Measurements from ENCODE around the gene B4GALT2. TPM values are rescaled to one million over a fixed set of nuclear protein-coding genes. Genes with fewer than 3 reads are reported as not detected.

B4GALT2 gene
- total RNA-seq, 1 experiment from 2014 or later = 76.8 TPM

DNA sequence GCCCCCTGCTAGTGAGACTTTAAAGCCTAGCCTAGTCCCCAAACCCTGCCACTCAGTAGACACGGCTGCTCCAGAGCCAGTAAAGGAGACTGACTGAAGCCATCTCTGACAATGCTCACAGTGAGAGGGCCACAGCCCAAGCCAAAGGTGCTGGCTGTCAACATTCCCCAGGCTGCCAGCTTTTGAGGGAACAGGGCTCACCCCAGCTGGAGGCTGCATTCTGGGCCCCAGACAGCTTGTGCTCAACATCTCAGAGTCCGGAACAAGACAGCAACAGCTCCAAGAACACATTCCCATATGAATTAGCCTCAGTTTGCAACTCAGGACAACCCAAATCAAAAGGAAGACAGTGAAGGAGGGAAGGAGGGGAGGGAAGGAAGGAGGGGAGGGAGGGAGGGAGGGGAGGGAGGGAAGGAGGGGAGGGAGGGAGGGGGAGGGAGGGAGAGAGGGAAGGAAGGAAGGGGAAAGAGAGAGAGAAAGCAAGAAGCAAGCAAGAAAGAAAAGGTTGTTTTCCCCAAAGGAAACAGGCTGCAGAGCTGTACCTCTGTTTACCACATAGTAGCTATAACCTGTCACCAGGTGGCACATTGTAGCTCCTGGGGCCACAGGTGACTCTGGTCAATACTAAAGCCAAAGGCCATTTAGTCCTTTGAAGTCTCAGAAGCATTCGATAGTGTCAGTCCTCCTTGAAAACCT is 40.0 kb upstream of the B4GALT2 start:
- intact Hi-C loops (cut with micrococcal nuclease) = no loop called here
- no peak overlapping the region for H2AFZ ChIP-seq (ENCODE audit: low read depth, low read length, poor library complexity, severe bottlenecking)
- H4K20me1 ChIP-seq (ENCODE audit: insufficient read depth) = no peaks in the 10 kb centered on the region
- peaks cover 9% of the 10 kb centered on the region; the same call in 1 of the 2 replicates for H3K79me2 ChIP-seq (ENCODE audit: insufficient read depth, low read length)
- DNase-seq (ENCODE audit: low read depth, low spot score) (no peak), ATAC-seq (no peak)
- 0 out of 4 replicates have a peak, but pooled peaks cover 0 to 10% of the 10 kb centered on the region in 2 experiments for H3K36me3 ChIP-seq (ENCODE audit: control insufficient read depth in 1 of 2, insufficient read depth in 2 of 2, low read length in 2 of 2)
- H3K27ac ChIP-seq (ENCODE audit: low read depth, low read length) = no peak overlapping the region
- H3K4me2 ChIP-seq (ENCODE audit: low read length) = no peak overlapping the region
- BruUV-seq (replicated peaks) = no TSS peak
- no peaks in the 10 kb centered on the region for H3K27me3 ChIP-seq (ENCODE audit: insufficient read depth, low read length)
- H3K9ac ChIP-seq (ENCODE audit: low read length) = no peak overlapping the region
- H3K4me1 ChIP-seq (ENCODE audit: control insufficient read depth in 1 of 2, insufficient read depth in 2 of 2, low read length in 2 of 2) = peaks cover 5 to 21% of the 10 kb centered on the region in 2 experiments; a peak in 3 of 4 replicates
- RAD21 ChIA-PET (ENCODE audit: low non-redundant PET in 1 of 2, low total read pairs in 2 of 2, uncharacterized antibody in 2 of 2, unreplicated experiment in 2 of 2) = interaction anchor here in 1 of 2 experiments (0.5 kb wide), 1 partner anchor 222 kb away, joined by 3 read pairs; no protein-coding TSS in a partner anchor
- no peaks in the 10 kb centered on the region for H3K9me2 ChIP-seq (ENCODE audit: insufficient read depth)
- no peak overlapping the region for H3K4me3 ChIP-seq (replicated peaks in 1 of 2; ENCODE audit: low read depth in 1 of 2, low read length in 2 of 2)
- no peak for TF ChIP-seq CEBPB (IDR thresholded peaks at IDR 0.05; ENCODE audit: low read depth)
- no peak for TF ChIP-seq RAD21 (IDR thresholded peaks at IDR 0.05; ENCODE audit: low read depth)
- TF ChIP-seq FOSL1 (IDR thresholded peaks at IDR 0.05; ENCODE audit: low read depth) = no peak
- TF ChIP-seq SRF (IDR thresholded peaks at IDR 0.05; ENCODE audit: low read depth) = no peak
- no peak for TF ChIP-seq TCF7L2 (IDR thresholded peaks at IDR 0.05; ENCODE audit: borderline replicate concordance, extremely low read depth, insufficient read depth, insufficient read length)
- no peak for TF ChIP-seq EZH2phosphoT487 (IDR thresholded peaks at IDR 0.05; ENCODE audit: borderline replicate concordance)
- no peak for TF ChIP-seq POLR2A (IDR thresholded peaks at IDR 0.05; ENCODE audit: borderline replicate concordance, extremely low read depth, insufficient read depth, insufficient read length)
- no peak for TF ChIP-seq SP1 (IDR thresholded peaks at IDR 0.05; ENCODE audit: low read depth)
- no peak for TF ChIP-seq YY1 (IDR thresholded peaks at IDR 0.05; ENCODE audit: extremely low read depth, insufficient replicate concordance, low read depth, low read length)
- no peak for TF ChIP-seq EGR1 (IDR thresholded peaks at IDR 0.05; ENCODE audit: low read depth)
- no peaks in the 10 kb centered on the region for H3K9me3 ChIP-seq (ENCODE audit: control insufficient read depth in 1 of 2, insufficient read depth in 1 of 2, low read depth in 1 of 2, low read length in 2 of 2)
- POLR2A ChIA-PET = interaction anchor here (0.6 to 1.3 kb wide), 3 partner anchors 89 to 176 kb away, joined by 3 read pairs; no protein-coding TSS in a partner anchor
- CTCF ChIA-PET = interaction anchor here (0.9 to 12.2 kb wide), 3 partner anchors 8 to 172 kb away, joined by 5 to 479 read pairs (median 19); no protein-coding TSS in a partner anchor

DNA sequence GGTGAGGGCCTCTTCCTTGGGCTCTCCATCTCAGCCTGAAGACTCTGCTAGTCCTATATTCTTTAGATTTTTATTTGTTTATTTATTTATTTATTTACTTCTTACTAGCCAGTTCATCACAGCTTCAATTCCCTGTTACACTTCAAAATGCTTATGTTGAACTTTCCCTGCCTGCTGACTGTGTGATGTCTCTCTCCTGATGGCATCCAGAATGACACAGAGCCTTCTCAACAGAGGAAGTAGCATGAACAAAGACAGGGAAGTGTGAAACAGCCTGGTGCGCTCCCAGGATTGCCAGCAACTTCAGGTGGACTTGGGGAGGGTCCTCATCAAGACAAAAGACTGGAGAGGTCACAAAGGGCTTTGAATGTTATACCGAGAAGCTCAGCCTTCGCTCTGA is 36.6 kb upstream of the B4GALT2 start:
- Histone ChIP-seq H4K20me1 (ENCODE audit: insufficient read depth) (no peaks in the 10 kb centered on the region), H3K4me2 (ENCODE audit: low read length) (no peak overlapping the region), H3K9ac (ENCODE audit: low read length) (no peak overlapping the region), H3K9me2 (ENCODE audit: insufficient read depth) (no peaks in the 10 kb centered on the region), H2AFZ (ENCODE audit: low read depth, low read length, poor library complexity, severe bottlenecking) (no peak overlapping the region), H3K36me3 (ENCODE audit: control insufficient read depth in 1 of 2, insufficient read depth in 2 of 2, low read length in 2 of 2) (0 out of 4 replicates have a peak, but pooled peaks cover 0 to 3% of the 10 kb centered on the region in 2 experiments), H3K27ac (ENCODE audit: low read depth, low read length) (no peak overlapping the region), H3K9me3 (ENCODE audit: control insufficient read depth in 1 of 2, insufficient read depth in 1 of 2, low read depth in 1 of 2, low read length in 2 of 2) (no peaks in the 10 kb centered on the region), H3K4me3 (replicated peaks in 1 of 2; ENCODE audit: low read depth in 1 of 2, low read length in 2 of 2) (no peak overlapping the region), H3K27me3 (ENCODE audit: insufficient read depth, low read length) (no peaks in the 10 kb centered on the region), H3K79me2 (ENCODE audit: insufficient read depth, low read length) (peaks cover 4% of the 10 kb centered on the region), H3K4me1 (ENCODE audit: control insufficient read depth in 1 of 2, insufficient read depth in 2 of 2, low read length in 2 of 2) (peaks cover 4 to 18% of the 10 kb centered on the region in 2 experiments; a peak in 3 of 4 replicates)
- DNase-seq (ENCODE audit: low read depth, low spot score) = no peak
- POLR2A ChIA-PET = no interaction called here
- intact Hi-C loops (cut with micrococcal nuclease) = no loop called here
- RAD21 ChIA-PET (ENCODE audit: low non-redundant PET in 1 of 2, low total read pairs in 2 of 2, uncharacterized antibody in 2 of 2, unreplicated experiment in 2 of 2) = no interaction called here
- no peak for ATAC-seq
- TF ChIP-seq CEBPB (IDR thresholded peaks at IDR 0.05; ENCODE audit: low read depth) (no peak), FOSL1 (IDR thresholded peaks at IDR 0.05; ENCODE audit: low read depth) (no peak), YY1 (IDR thresholded peaks at IDR 0.05; ENCODE audit: extremely low read depth, insufficient replicate concordance, low read depth, low read length) (no peak), SP1 (IDR thresholded peaks at IDR 0.05; ENCODE audit: low read depth) (no peak), RAD21 (IDR thresholded peaks at IDR 0.05; ENCODE audit: low read depth) (no peak)
- CTCF ChIA-PET = interaction anchor here (1.9 to 9.8 kb wide), 2 partner anchors 9 to 179 kb away, joined by 9 to 130 read pairs; partner anchors contain the start of gene ARTN
- BruUV-seq (replicated peaks) = no TSS peak

All from HCT116 (cell line).